Measurements from ENCODE around the gene PPP4R3A.

PPP4R3A gene

DNA sequence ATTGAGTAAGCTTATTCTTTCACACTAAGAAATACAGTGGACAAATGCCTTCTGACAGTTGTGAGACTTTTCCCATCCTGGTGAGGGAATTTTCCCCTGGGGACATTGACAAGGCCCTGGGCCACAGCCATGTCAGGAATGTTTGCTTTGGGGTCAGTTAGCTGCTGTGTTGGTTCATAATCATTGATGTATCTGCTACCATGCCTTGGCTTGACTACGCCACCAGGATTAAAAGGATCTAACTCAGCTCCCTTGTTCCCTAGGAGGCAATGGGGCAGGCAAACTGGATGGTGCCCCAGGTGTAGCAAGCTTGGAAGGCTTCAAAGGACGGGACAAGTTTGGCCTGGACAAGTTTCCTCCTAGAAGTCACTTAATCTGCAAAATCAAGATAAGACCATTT is 89.4 kb downstream of the PPP4R3A start:
- Histone ChIP-seq H3K27ac (no peak overlapping the region), H2AFZ (no peak overlapping the region), H3K4me3 (ENCODE audit: low read depth, low read length) (no peak overlapping the region), H3K4me2 (ENCODE audit: low read length) (no peak overlapping the region), H3K4me1 (peaks cover 15% of the 10 kb centered on the region), H3K36me3 (ENCODE audit: control insufficient read depth, insufficient read depth, low read length) (no peaks in the 10 kb centered on the region), H3K79me2 (no peaks in the 10 kb centered on the region), H3K9ac (no peak overlapping the region), H3K9me3 (ENCODE audit: control insufficient read depth, low read length) (no peaks in the 10 kb centered on the region), H3K27me3 (ENCODE audit: control insufficient read depth, insufficient read depth, low read length) (no peaks in the 10 kb centered on the region)
- TF ChIP-seq, protein P1, sequence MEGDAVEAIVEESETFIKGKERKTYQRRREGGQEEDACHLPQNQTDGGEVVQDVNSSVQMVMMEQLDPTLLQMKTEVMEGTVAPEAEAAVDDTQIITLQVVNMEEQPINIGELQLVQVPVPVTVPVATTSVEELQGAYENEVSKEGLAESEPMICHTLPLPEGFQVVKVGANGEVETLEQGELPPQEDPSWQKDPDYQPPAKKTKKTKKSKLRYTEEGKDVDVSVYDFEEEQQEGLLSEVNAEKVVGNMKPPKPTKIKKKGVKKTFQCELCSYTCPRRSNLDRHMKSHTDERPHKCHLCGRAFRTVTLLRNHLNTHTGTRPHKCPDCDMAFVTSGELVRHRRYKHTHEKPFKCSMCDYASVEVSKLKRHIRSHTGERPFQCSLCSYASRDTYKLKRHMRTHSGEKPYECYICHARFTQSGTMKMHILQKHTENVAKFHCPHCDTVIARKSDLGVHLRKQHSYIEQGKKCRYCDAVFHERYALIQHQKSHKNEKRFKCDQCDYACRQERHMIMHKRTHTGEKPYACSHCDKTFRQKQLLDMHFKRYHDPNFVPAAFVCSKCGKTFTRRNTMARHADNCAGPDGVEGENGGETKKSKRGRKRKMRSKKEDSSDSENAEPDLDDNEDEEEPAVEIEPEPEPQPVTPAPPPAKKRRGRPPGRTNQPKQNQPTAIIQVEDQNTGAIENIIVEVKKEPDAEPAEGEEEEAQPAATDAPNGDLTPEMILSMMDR (IDR thresholded peaks at IDR 0.05) = no peak

DNA sequence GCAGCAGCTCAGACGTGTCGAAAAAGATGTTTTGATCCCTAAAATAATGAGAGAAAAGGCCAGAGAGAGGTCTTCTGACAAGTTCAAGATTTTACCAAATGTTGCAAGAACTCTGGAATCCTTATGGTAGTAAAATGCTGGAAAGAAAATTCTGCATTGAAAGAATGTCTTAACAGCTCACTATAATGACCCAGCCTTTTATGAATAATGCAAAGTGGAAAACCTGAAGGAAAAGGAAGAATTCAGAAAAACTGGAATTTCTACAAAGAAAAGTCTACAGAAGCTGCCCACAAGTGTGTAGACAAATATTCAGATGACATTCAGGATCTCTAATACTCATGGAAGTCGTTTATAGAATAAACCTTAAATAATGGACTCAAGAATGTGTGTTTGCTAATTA is 90.7 kb downstream of the PPP4R3A start:
- no peak overlapping the region for H3K27ac ChIP-seq
- no peaks in the 10 kb centered on the region for H3K9me3 ChIP-seq (ENCODE audit: control insufficient read depth, low read length)
- H2AFZ ChIP-seq = no peak overlapping the region
- TF ChIP-seq, protein P1 (IDR thresholded peaks at IDR 0.05) = no peak
- H3K27me3 ChIP-seq (ENCODE audit: control insufficient read depth, insufficient read depth, low read length) = no peaks in the 10 kb centered on the region
- H3K9ac ChIP-seq = no peak overlapping the region
- H3K79me2 ChIP-seq = no peaks in the 10 kb centered on the region
- H3K4me1 ChIP-seq = peaks cover 13% of the 10 kb centered on the region
- H3K4me3 ChIP-seq (ENCODE audit: low read depth, low read length) = no peak overlapping the region
- H3K4me2 ChIP-seq (ENCODE audit: low read length) = no peak overlapping the region
- H3K36me3 ChIP-seq (ENCODE audit: control insufficient read depth, insufficient read depth, low read length) = no peaks in the 10 kb centered on the region

DNA sequence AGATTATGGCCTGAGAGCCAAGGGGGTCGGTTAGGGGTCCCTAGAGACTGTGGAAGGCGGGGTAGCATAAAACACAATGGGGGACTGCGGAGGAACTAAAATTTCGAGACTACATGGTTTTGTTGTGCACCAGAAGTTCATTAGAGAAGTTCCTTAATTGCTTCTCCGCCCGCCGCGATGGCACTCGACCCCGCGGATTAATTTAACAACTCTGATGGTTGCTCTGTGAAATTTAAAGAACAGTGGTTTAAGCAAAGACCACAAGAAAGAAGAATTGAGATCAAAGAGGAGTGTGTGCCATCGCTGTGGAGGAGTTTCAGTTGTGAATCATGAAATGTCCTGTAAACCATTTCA is 91.1 kb downstream of the PPP4R3A start:
- no peaks in the 10 kb centered on the region for H3K9me3 ChIP-seq (ENCODE audit: control insufficient read depth, low read length)
- peak overlapping the region; percentile 92 for H2AFZ ChIP-seq
- H3K4me2 ChIP-seq (ENCODE audit: low read length) = peak overlapping the region; percentile 67
- H3K27ac ChIP-seq = no peak overlapping the region
- no peaks in the 10 kb centered on the region for H3K36me3 ChIP-seq (ENCODE audit: control insufficient read depth, insufficient read depth, low read length)
- H3K27me3 ChIP-seq (ENCODE audit: control insufficient read depth, insufficient read depth, low read length) = no peaks in the 10 kb centered on the region
- H3K9ac ChIP-seq = no peak overlapping the region
- H3K4me3 ChIP-seq (ENCODE audit: low read depth, low read length) = no peak overlapping the region
- H3K79me2 ChIP-seq = no peaks in the 10 kb centered on the region
- H3K4me1 ChIP-seq = peaks cover 15% of the 10 kb centered on the region
- TF ChIP-seq, protein P1 (IDR thresholded peaks at IDR 0.05) = no peak

- H3K27ac ChIP-seq = peak overlapping the region; percentile 61
- peaks cover 19% of the 10 kb centered on the region for H3K4me1 ChIP-seq
- TF ChIP-seq, protein P1 (IDR thresholded peaks at IDR 0.05) = peak; percentile 100
- H3K4me3 ChIP-seq (ENCODE audit: low read depth, low read length) = peak overlapping the region; percentile 7
- peak overlapping the region; percentile 67 for H3K4me2 ChIP-seq (ENCODE audit: low read length)
- H3K36me3 ChIP-seq (ENCODE audit: control insufficient read depth, insufficient read depth, low read length) = no peaks in the 10 kb centered on the region
- H3K9me3 ChIP-seq (ENCODE audit: control insufficient read depth, low read length) = no peaks in the 10 kb centered on the region
- peak overlapping the region; percentile 92 for H2AFZ ChIP-seq
- peaks cover 3% of the 10 kb centered on the region for H3K79me2 ChIP-seq
- H3K27me3 ChIP-seq (ENCODE audit: control insufficient read depth, insufficient read depth, low read length) = no peaks in the 10 kb centered on the region
- no peak overlapping the region for H3K9ac ChIP-seq
Observed at GRCh38 chr14:91418387-91419043, 91.6 kb downstream of the PPP4R3A start.

DNA sequence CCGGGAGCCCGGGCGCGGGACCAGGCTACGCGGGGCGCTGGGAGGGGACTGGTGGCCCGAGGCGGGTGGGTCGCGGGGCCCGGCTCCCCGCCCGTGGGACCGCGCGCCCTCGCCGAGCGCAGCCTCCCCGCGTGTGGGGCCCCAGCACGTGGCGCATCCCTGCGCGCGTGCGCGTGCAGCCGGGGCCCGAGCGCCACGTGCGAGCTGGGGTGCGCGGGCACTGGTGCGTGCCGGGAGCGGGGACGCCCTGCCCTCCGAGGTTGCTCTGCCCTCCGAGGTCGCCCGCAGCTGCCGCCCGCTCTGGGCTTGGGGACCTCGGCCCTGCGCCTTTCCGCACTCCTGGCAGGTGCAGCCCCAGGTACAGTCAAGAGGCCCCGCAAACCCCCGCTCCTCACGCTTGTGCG is 92.1 kb downstream of the PPP4R3A start:
- Histone ChIP-seq H3K4me3 (ENCODE audit: low read depth, low read length) (peak overlapping the region; percentile 7), H3K79me2 (peaks cover 7% of the 10 kb centered on the region), H3K4me1 (peaks cover 24% of the 10 kb centered on the region), H2AFZ (peak overlapping the region; percentile 92), H3K9me3 (ENCODE audit: control insufficient read depth, low read length) (no peaks in the 10 kb centered on the region), H3K9ac (no peak overlapping the region), H3K36me3 (ENCODE audit: control insufficient read depth, insufficient read depth, low read length) (no peaks in the 10 kb centered on the region), H3K4me2 (ENCODE audit: low read length) (peak overlapping the region; percentile 67), H3K27me3 (ENCODE audit: control insufficient read depth, insufficient read depth, low read length) (no peaks in the 10 kb centered on the region), H3K27ac (peak overlapping the region; percentile 61)
- TF ChIP-seq, protein P1 (IDR thresholded peaks at IDR 0.05) = no peak
